ENCODE results near the gene STN1.
"Not testable (repeated sequence)": the region's sequence is repeated elsewhere in the genome, so short reads cannot be mapped to it uniquely, and the experiment has no call there.

The STN1 gene

GRCh38 chr10:103855852-103856796 lies 61.9 kb downstream of the STN1 start:
- DNase-seq = no peak

GRCh38 chr10:103855424-103855823 lies 62.6 kb downstream of the STN1 start, which contains the start of gene SH3PXD2A:
TSS of gene SH3PXD2A (minus strand) at chr10:103855576. CDS start at chr10:103855266, 310 bp downstream.
- DNase-seq = no peak

- DNase-seq = no peak
Observed at GRCh38 chr10:103854686-103855391, 63.1 kb downstream of the STN1 start.

DNA sequence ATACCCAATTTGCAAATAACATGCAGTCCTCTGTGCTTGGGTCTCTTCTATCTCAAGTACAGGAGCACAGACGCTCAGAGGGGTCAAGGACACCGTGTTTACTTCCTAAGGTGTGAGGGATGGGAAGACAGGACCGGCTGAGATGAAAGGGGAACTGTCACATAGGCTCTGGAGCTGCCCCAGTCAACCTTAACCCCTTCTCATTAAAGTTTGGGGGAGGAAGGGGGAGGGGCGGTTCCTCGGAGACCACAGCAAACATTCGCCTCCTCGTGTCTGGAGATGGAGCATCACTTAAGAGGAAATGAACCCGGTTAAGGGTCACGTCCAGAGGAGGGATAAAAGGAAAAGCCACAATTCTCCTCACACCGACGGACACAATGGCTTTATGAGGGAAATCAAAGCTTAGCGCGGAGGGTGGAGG lies 63.7 kb downstream of the STN1 start:
- no peak for DNase-seq

DNA sequence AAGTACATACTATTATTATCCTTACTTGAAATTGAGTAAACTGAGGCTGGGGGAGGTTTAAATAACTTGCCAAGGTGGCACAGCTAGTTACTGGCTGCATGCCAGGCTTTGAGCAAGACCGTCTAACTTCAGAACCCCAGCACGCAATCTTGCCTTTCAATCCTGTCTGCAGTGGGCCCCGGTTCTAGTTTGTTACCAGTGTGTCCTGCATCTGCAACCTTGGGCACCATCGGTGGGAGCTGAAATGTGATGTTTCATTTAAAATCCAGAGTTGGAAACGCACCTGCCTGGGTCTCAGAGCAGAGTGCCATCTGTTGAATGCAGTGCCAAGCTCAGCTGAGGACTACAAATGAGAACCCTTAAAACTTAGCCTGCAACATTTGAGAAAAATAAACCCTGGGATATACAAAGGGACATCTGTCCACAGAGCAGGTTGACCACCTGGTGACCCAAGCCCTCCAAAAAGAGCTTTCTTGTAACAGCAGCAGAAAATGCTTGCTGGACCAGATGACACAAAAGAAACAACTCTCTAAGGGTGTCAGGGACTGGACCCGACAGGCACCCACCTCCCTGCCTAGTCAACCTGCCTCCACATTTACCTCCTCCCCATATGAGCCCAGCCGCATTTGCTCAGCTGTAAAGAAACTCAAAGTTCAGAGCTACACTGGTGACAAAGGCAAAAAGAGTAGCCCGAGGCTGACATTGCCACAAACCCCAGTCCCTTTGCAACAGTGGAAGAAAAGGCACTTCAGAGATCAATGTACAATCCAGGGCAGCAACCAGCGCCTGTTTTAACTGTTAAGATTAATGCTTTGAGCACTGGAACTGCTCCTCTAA lies 64.3 kb downstream of the STN1 start:
- DNase-seq = no peak

GRCh38 chr10:103852856-103853255 lies 65.1 kb downstream of the STN1 start:
- DNase-seq = no peak

DNA sequence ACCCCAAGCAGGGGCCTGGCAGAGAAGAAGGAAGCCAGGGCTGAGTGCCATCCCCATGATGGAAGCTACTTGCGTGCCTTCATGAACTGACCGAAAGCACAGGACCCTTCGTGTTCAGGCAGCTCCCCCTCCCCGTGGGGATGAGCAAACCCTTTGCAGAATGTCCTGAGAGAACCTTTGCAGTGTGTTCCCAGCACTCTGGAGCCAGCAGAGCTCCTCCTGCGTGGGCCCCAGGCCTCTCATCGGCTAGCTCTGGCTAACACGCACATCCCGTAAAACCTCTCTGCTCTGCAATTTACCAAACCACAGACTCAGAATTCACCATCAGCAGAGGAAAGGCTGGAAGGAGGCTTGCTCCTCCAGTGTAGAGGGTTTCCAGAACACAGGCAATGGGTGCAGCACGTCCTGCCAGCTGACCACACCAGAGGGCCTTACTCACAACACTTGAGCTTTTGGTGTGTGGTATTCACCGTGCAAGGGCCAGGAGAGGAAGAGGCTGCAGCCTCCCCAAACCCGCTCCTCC lies 65.7 kb downstream of the STN1 start:
- no peak for DNase-seq

- DNase-seq = no peak
Observed at GRCh38 chr10:103851261-103851660, 66.7 kb downstream of the STN1 start.

DNA sequence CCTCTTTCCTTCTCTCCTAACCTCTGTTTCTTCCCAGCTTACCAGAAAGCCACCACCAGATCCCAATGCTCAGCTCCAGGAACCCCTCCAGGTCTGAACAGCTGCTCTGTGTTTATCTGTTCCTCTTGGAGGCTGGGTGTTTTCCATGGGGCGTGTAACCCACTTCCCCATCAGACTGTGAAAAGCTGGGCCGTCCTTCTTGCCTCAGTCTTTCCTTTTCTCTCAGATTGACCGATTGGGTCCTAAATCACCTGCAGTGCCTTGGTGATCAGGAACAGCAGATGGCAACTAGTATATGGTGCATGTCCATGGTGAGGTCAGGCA lies 67.5 kb downstream of the STN1 start:
- DNase-seq = no peak

- DNase-seq = no peak
Observed at GRCh38 chr10:103849880-103850571, 68.0 kb downstream of the STN1 start.

DNA sequence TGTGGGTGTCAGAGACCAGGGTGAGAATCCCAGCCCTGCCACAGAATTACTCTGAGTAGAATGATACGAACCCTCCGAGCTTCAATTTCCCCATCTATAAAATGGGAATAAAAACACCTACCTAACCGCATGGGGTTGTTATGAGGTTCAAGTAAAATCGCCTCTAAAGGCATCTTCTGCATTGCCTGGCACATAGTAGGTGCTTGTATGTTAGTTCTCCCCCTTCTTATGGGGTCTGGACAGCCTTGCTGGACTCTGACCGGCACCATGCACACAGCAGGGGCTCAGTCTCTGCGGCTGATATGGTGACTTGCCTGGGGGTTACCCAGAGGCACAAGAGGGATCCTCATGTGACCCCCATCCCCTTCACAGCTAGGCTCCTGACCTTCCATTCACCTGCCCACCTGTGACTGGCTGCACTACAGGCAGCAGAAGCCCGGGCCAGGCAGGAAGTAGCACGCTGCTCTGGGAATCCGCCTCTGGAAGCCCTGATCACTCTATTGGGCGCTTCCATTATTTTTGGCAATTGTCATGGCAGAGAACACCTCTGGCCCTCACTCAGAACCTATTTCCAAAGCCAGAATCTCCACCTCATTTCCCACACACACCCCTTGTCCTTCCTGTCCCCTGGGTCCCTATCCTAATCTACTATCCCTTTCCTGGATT lies 68.6 kb downstream of the STN1 start:
- no peak for DNase-seq

DNA sequence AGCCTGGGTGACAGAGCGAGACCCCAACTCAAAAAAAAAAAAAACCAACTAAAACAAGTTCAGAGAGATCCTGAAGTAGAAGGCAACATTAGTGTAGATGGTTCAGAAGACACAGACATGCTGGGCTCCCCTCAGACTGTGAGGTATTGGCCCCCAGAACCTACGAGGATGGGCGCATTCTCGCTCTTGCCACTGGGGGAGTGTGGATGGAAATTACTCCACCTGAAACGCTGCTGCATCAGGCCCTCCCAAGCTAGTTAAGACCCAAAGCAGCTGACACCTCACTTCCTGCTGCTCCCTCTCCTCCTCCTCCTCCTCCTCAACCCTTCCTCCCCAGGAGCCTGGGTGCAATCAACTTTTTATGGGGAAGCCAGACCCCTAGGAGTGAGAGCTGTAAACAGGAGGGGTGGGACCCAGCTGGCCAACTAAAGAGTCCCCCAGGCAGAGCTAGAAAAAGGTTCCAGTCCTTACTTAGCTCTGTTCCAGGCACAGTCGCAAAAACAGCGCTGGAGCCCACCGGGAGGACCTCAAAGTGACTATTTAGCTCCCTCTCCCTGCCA lies 70.0 kb downstream of the STN1 start:
- DNase-seq = no peak

DNA sequence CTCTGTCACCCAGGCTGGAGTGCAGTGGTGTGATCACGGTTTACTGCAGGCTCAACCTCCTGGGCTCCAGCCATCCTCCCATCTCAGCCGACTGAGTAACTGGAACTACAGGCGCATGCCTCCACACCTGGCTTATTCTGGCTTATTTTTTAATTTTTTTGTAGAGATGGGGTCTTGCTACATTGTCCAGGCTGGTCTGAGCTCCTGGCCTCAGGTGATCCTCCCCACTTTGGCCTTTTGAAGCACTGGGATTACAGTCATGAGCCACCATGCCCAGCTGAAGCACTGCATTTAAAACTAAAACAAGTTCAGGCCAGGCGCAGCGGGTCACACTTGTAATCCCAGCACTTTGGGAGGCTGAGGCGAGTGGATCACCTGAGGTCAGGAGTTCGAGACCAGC lies 70.6 kb downstream of the STN1 start:
- DNase-seq = no peak

DNA sequence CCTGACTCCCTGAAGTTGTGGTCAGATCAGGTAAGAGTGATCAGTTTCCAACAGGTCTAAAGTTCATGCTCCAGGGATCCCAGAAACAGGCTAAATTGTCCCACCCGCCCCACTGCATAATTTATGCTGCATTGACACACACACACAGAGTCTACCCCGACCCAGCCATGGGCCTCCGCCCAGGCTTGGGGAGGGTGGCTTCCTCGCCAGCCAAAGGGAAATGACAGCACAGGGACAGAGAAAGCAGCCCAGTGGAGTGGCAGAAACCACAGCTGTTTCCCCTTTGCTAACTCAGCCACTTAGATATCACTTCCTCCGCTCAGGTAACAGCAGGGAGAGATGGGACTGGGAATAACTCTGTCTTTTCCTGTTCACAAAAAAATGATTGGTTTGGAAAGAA lies 72.0 kb downstream of the STN1 start:
- no peak for DNase-seq

DNA sequence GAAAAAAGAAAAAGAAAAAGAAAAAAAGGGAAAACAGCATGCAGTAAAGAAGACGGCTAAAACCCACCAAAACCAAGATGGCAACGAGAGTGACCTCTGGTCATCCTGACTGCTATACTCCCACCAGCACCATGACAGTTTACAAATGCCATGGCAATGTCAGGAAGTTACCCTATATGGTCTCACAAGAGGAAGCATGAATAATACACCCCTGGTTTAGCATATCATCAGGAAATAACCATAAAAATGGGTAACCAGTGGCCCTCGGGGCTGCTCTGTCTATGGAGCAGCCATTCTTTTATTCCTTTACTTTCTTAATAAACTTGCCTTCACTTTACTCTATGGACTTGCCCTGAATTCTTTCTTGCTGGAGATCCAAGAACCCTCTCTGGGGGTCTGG lies 72.6 kb downstream of the STN1 start:
- not testable (repeated sequence) for DNase-seq

DNA sequence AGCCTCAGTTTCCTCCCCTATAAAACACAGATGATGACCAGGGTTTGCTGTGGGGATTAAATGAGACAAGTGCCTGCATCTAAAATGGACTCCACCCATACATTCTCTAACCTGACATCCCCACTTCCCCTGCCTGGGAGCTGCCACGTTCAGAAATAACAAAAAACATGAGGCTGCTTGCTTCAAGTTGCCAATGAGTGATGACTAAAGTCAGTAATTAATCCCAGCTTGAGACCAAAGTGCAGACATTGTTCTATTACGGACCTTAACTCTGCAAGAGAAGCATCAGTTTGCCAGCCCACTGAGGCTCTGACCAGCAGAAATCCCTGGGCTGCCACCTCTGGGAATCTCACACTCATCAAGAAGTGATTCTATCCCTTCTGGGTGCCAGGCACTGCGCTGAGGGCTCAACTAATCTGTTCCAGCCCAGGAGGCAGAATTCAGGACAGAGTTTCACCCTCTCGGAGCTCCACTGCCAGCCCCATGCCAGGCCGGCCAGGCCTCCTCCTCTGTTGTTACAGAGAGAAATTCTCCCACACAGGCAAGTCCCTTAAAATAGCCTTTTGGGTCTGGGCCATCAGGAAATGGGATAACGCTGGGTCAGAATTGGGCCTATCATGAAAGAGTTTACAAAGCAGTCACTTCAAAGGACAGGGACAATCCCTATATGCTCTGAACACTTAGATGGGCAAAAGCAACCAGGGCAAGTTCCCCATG lies 74.0 kb downstream of the STN1 start:
- no peak for DNase-seq

- DNase-seq = no peak
Observed at GRCh38 chr10:103843045-103843444, 74.9 kb downstream of the STN1 start.

GRCh38 chr10:103842605-103843004 lies 75.4 kb downstream of the STN1 start:
- DNase-seq = no peak

- no peak for DNase-seq
Observed at GRCh38 chr10:103841519-103841918, 76.5 kb downstream of the STN1 start.

- no peak for DNase-seq
Observed at GRCh38 chr10:103840740-103841070, 77.3 kb downstream of the STN1 start.
